GM19025 (cell line): ENCODE data around the gene MTHFSD.

Source experiments
- ATAC-seq: cut with Tn5 transposase; IDR thresholded peaks from one replicate; pipeline ENCODE4 v1.9.1; 2021; ENCODE audit warnings: mild to moderate bottlenecking, low read depth, moderate library complexity; ENCODE audit not compliant: unreplicated experiment

MTHFSD gene

DNA sequence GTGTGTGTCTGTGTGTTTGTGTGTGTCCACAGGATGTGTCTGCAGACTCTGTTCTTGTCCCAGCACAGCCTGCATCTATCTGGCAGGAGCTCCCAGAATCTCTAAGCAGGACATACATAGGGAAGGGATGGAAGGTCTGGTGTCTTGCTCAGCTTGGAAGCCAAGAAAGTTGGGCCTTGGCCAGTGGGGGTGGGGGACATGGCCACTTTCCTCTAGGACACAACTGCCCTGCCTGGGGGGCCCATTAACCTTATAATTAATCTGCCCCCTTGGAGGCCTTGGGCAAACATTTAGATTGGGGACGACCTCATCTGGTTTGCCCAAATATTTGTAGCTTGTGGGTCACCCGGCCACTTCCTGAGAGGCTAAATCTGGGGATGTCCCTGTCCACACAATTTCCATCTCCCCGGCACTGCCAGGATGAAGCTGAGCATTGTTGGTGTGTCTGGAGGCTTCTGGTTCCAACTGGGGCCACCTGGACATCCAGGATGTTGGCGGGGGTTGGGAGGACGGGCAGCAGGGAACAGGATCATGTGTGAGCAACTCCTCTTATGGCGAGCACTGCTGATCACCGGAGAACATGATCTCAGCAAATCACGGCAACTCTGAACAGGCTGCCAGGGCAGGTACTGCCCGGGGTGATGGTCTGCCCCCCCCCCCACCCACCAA, 61.9 kb downstream of the MTHFSD start:
- no peak for ATAC-seq

DNA sequence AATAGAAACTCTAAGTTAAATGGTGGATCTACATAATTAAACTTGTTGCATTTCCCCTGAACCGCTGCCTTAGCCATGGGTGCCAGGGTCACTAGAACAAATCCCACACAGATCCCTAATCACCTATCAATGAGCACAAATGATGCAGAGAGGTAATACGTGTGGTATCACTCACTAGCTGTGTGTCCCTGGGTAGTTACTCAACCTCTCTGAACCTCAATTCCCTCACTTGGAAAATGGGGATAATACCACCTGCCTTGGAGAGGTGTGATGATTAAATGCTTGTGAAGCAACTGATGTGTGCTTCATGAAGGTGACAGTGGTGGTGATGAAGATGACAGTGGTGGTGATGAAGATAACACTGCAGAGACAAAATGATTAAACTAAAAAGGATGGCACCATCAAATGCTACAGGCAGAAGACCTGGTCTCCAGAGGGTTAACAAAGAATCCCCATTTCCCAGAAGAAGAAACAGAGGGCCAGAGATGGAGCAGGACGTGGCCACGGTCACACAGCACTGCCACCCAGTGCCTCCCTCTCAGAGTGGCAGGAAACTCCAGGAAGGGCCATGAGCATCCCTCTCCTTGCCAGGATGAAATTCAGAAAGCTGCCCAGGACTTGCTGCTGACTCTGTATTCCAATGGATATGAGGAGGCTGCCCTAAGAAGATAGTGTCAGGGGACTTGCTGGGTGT, 62.6 kb downstream of the MTHFSD start:
- ATAC-seq = no peak

DNA sequence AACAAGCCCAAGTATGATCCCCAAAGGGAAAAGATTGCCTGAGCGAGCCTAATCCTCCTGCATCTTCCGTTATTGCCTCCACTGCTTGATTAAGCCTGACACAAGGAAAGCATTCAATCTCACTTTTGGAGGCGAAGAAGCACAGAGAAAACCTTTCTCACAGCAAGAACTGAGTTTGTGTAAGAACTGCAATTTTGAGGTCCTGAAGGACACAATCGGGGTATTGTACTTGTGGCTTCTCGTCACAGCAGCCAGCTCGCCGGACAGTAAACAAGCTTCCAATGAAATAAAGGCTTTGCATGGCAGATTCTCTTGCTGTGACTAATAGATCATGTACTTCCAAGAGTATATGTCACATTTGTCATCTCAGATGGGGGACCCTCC, 63.4 kb downstream of the MTHFSD start:
- no peak for ATAC-seq

DNA sequence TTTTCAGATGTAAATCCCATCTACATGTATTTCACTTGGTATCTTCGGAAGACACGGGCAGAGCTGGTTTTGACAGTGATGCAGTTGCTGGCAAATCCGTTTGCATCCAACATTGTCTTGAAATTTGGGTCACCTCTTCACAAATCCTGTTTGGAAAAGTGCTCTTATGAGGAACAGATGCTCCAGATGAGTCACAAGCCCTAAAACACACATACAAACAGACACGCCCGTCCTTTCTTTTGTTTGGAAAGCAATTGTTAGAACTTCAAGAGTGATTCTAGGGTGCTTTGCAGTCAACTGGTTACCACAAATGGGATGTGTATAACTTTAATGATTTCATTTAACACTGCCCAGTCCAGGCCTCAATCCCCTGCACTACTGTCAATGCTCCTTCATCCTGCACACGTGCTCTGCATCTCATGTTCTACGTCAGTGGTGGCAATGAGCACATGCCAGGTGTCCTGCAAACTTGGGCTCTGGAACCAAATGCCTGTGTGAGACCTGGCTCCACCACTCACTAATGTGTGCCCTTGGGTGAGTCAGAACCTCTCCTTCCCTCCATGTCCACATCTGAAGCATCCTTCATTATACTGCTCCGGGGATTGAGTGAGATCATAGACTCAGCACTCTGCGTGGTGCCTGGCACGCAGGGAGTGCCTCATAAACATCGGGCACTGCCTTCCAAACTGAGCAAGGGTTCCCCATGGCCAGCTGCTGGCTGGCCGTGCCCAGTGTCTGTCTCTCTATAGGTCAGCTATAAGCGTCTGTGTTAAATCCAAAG, 64.0 kb downstream of the MTHFSD start:
- ATAC-seq = no peak

GRCh38 chr16:86485746-86486145, 69.3 kb downstream of the MTHFSD start:
- ATAC-seq = no peak

GRCh38 chr16:86484240-86484639, 70.8 kb downstream of the MTHFSD start:
- no peak for ATAC-seq

DNA sequence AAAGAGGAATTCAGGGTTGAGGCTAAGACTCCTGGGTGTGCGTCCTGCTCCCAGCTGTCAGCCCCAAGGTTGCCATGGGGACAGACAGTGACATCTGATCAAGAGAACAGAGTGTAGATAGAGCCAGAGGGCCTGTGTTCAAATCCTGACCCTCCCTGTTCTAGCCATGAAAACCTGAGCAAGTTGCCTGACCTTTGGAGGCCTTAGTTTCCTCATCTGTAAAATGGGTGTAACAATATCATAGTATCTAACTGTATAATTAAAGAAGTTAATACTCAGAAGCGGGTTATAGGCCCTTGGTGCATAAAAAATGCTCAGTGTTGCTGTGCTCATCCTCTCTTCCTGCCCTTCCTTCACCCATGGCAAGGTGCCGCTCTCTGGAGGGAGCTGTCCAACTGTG, 73.4 kb downstream of the MTHFSD start:
- no peak for ATAC-seq

DNA sequence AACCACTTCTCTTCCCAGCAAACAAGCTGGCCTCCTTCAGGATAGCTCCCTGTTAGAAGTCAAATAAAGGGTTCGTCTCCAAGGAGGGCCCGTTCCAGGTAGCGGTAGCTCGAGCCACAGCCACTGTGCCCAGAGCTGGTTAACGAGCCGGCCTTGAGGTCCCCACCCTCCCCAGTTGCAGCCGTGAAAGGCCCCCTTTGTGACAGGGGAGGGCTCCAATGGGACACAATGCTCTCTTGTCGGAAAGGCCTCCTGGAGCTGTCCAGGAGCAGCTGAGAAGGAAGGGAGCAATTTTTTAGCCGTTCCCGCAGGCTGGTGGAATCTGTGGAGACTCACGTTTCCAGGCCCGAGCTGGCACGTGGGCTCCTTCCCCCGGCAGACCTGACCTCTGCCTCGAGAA, 74.6 kb downstream of the MTHFSD start:
- no peak for ATAC-seq
